Activated B cell treated with CpG ODN at 0.5 μM for 24 hours (primary cell): Measurements from ENCODE around the gene ETNK2. TPM values are rescaled to one million over a fixed set of nuclear protein-coding genes. Genes with fewer than 3 reads are reported as not detected.

Experiments used
- ATAC-seq: fragments of 200-7000 bp; cut with Tn5 transposase; one replicate; pipeline ENCODE4 v1.10.0; 2021; ENCODE audit warnings: low read depth, mild to moderate bottlenecking, moderate library complexity
- CTCF ChIA-PET: fragments of 350-600 bp; sonication (Branson Sonifier 250); formaldehyde crosslinking; loops from one replicate; lab custom pipeline; 2021; ENCODE audit warnings: antibody characterized with exemption; lab: Charles Lee
- POLR2A ChIA-PET: fragments of 350-600 bp; sonication (Branson Sonifier 250); formaldehyde crosslinking; loops from one replicate; lab custom pipeline; 2021; ENCODE audit warnings: antibody characterized with exemption; lab: Charles Lee
- DNase-seq: peaks from one replicate; pipeline ENCODE4 v3.0.0; 2022
- H3K27ac Mint-ChIP-seq: one replicate; pipeline ENCODE4 v1.8.0; 2020; ENCODE audit warnings: mixed read lengths
- H3K27me3 Mint-ChIP-seq: one replicate; pipeline ENCODE4 v1.8.0; 2021; ENCODE audit warnings: mixed read lengths
- H3K36me3 Mint-ChIP-seq: one replicate; pipeline ENCODE4 v1.8.0; 2021; ENCODE audit warnings: low read depth, mixed read lengths
- H3K4me1 Mint-ChIP-seq: one replicate; pipeline ENCODE4 v1.8.0; 2021; ENCODE audit warnings: mixed read lengths
- H3K4me3 Mint-ChIP-seq: one replicate; pipeline ENCODE4 v1.8.0; 2020; ENCODE audit warnings: mild to moderate bottlenecking, mixed read lengths
- H3K9me3 Mint-ChIP-seq: one replicate; pipeline ENCODE4 v1.8.0; 2020; ENCODE audit warnings: mixed read lengths
- intact Hi-C: fragments of 100-400 bp; cut with micrococcal nuclease; formaldehyde crosslinking; loops from one replicate; pipeline ENCODE4 v1.15.1; 2024
- total RNA-seq: library from RNA; stranded (reverse); gene quantifications from 2 replicates; pipeline ENCODE4 v1.2.3, GENCODE V29; 2022
- TF ChIP-seq, protein P1 (sequence below): fragments of 200-600 bp; IDR thresholded peaks from one replicate; pipeline ENCODE4 v1.8.0; 2022; ENCODE audit warnings: antibody characterized with exemption, mild to moderate bottlenecking

Gene ETNK2
- total RNA-seq, 1 donor from 2014 or later = 0.16 TPM

DNA sequence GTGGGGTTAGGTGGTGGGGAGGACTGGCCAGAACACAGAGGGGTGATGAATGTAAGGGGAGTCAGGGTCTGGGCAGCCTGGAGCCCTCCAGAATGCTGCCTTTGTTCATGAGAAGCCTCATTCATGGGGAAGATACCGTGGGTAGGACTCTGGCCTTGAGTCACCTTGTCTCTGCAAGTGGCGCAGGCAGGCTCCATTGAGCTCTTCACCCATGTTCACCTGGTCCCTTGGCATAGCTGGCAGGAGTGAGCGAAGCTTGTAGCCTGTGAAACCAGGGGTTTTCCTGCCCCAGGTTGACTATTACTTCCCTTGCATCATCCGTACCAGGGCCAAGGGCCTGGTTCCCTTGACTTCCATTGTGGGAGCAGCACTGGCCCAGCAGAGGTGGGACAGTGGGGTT, 53.2 kb downstream of the ETNK2 start:
- Mint-ChIP-seq H3K4me3 (no peak overlapping the region), H3K4me1 (peaks cover 16% of the 10 kb centered on the region), H3K27me3 (peaks cover 15% of the 10 kb centered on the region), H3K9me3 (no peaks in the 10 kb centered on the region), H3K36me3 (no peaks in the 10 kb centered on the region), H3K27ac (no peak overlapping the region)
- ATAC-seq = no peak
- CTCF ChIA-PET = no interaction called here
- intact Hi-C loops = no loop called here
- POLR2A ChIA-PET = no interaction called here
- TF ChIP-seq, protein P1, sequence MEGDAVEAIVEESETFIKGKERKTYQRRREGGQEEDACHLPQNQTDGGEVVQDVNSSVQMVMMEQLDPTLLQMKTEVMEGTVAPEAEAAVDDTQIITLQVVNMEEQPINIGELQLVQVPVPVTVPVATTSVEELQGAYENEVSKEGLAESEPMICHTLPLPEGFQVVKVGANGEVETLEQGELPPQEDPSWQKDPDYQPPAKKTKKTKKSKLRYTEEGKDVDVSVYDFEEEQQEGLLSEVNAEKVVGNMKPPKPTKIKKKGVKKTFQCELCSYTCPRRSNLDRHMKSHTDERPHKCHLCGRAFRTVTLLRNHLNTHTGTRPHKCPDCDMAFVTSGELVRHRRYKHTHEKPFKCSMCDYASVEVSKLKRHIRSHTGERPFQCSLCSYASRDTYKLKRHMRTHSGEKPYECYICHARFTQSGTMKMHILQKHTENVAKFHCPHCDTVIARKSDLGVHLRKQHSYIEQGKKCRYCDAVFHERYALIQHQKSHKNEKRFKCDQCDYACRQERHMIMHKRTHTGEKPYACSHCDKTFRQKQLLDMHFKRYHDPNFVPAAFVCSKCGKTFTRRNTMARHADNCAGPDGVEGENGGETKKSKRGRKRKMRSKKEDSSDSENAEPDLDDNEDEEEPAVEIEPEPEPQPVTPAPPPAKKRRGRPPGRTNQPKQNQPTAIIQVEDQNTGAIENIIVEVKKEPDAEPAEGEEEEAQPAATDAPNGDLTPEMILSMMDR = no peak
- no peak for DNase-seq

DNA sequence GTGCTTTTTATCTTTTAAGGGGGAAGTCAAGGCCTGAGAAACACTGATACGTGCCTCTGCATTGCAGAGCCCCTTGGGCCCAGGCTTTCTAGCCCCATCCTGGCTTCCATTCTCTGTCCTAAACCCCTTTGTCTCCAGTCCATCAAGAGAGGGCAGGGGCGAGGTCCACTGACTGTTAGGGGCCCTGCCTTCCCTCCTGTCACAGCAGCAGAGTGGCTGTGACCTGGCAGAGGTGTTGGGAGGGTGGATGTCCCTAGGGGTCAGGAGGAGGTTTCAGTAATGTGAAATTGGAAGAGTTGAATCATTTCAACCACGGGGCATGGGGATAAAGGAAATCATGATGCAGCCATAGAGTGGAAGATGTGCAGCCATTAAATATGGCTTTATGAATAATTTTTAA, 54.9 kb downstream of the ETNK2 start:
- no peak for DNase-seq
- no peak for ATAC-seq
- intact Hi-C loops = no loop called here
- no peak overlapping the region for H3K27ac Mint-ChIP-seq
- CTCF ChIA-PET = no interaction called here
- TF ChIP-seq, protein P1 = no peak
- no peaks in the 10 kb centered on the region for H3K4me1 Mint-ChIP-seq
- H3K36me3 Mint-ChIP-seq = no peaks in the 10 kb centered on the region
- H3K27me3 Mint-ChIP-seq = peaks cover 15% of the 10 kb centered on the region
- POLR2A ChIA-PET = no interaction called here
- H3K9me3 Mint-ChIP-seq = no peaks in the 10 kb centered on the region
- H3K4me3 Mint-ChIP-seq = no peak overlapping the region

DNA sequence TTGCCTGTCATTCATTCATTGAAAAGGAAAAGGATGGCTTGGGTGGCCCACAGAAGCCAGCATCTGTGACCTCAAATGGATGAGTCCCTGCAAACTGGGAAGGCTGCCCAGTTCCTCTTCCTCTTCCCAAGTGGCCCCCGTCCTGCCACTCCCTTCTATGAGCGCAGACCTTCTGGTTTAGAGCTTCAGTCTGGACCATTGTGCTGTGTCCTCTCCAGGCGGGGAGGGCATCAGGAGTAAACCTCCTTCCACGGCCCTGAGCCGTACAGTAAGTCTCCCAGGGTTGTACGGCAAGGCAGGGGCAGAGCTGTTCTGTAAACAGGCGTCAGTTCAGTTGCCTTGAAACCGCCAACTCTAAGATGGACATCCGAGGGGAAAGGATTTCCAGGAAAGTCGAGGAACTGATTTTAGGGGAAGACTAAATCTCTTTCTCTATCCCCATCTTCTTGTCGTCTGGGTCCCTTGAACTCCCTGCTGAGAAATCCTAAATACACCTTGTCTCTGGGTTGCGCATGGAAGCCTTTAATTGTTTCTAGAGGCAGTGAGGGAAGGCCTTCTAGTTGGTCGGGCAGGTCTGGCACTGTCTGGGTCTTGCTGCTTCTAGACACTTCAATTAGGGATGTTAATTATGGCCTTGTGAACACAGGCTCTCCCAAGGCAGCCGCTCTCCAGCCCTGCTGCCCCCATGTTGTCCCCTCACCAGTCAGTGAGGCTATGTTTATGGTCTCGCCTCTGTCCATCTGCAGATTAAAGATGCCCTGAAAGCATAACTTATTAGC, 56.8 kb downstream of the ETNK2 start:
- Mint-ChIP-seq H3K9me3 (no peaks in the 10 kb centered on the region), H3K27ac (no peak overlapping the region)
- CTCF ChIA-PET = no interaction called here

DNA sequence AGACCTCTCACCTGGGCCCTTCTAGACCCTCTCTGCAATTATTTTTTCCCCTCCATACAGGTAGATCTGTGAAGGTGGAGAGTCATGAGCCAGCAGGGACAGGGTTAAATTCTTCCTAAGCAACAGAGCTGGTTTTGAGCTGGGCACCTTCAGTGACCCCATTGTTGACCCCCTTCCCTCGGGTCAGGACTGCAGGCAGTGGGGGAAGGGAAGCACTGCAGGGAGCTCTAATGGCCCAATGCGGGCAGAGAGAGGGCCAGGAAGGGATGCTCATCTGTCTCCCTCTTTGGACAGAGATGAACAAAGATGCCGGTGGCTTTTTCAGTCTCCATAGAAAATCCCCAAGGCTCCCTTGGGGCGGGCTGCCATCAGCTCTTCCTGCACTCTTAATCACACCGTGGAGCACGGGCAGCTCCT, 57.5 kb downstream of the ETNK2 start:
- ATAC-seq (no peak), DNase-seq (no peak)
- intact Hi-C loops = no loop called here
- Mint-ChIP-seq H3K9me3 (no peaks in the 10 kb centered on the region), H3K4me3 (no peak overlapping the region), H3K4me1 (no peaks in the 10 kb centered on the region), H3K36me3 (no peaks in the 10 kb centered on the region), H3K27ac (no peak overlapping the region), H3K27me3 (peaks cover 9% of the 10 kb centered on the region)
- ChIA-PET CTCF (no interaction called here), POLR2A (no interaction called here)
- TF ChIP-seq, protein P1 = no peak

More for the DNA sequence above, 56.8 kb downstream of the ETNK2 start:
- TF ChIP-seq, protein P1 = no peak
- POLR2A ChIA-PET = no interaction called here
- DNase-seq (no peak), ATAC-seq (no peak)
- peaks cover 9% of the 10 kb centered on the region for H3K27me3 Mint-ChIP-seq
- H3K4me3 Mint-ChIP-seq = no peak overlapping the region
- intact Hi-C loops = no loop called here
- H3K4me1 Mint-ChIP-seq = no peaks in the 10 kb centered on the region
- H3K36me3 Mint-ChIP-seq = no peaks in the 10 kb centered on the region

DNA sequence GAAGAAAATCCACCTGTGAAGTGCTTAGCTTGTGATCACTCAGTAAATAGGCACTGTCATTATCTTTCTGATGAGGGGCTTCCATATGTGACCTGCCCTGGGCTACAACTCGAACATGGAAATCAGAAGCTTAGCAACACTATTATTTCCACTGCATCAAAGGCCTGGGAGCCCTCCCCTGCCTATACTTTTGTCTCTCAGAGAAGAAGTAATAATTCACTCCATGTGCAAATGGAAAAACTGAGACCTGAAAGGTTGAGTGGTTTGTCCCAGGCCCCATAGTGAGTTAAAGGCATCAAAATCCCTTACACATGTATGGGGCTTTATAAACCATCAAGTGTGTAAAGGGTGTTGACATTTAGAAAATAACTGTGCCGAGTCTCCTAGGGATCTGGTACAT, 58.1 kb downstream of the ETNK2 start:
- Mint-ChIP-seq H3K4me1 (no peaks in the 10 kb centered on the region), H3K9me3 (no peaks in the 10 kb centered on the region), H3K27me3 (peaks cover 9% of the 10 kb centered on the region), H3K36me3 (no peaks in the 10 kb centered on the region), H3K27ac (no peak overlapping the region), H3K4me3 (no peak overlapping the region)
- ChIA-PET POLR2A (no interaction called here), CTCF (no interaction called here)
- TF ChIP-seq, protein P1 = no peak
- no peak for ATAC-seq
- DNase-seq = no peak
- intact Hi-C loops = no loop called here
